Colonic mucosa (tissue), 4 donors: ENCODE data around the gene CATSPER4. TPM values are rescaled to one million over a fixed set of nuclear protein-coding genes. Genes with fewer than 3 reads are reported as not detected.

ENCODE experiments used
- DNase-seq: peaks from one replicate; pipeline ENCODE4 v3.0.0-alpha.2; 2020
- H3K27ac ChIP-seq: fragments of 200-600 bp; one replicate; pipeline ENCODE4 v1.8.0; 2021
- H3K27me3 ChIP-seq: fragments of 200-600 bp; one replicate; pipeline ENCODE4 v1.8.0; 2021
- H3K36me3 ChIP-seq: fragments of 200-600 bp; one replicate; pipeline ENCODE4 v1.8.0; 2021
- H3K4me1 ChIP-seq: fragments of 200-600 bp; one replicate; pipeline ENCODE4 v1.8.0; 2021; ENCODE audit warnings: mild to moderate bottlenecking
- H3K4me3 ChIP-seq: fragments of 200-600 bp; one replicate; pipeline ENCODE4 v1.8.0; 2021
- H3K9ac ChIP-seq, 2 donors: one replicate each; pipeline ENCODE4 v1.7.0; 2013; ENCODE audit warnings: control low read depth in 2 of 2, low read depth in 2 of 2, low read length in 2 of 2
- H3K9me3 ChIP-seq: fragments of 200-600 bp; one replicate; pipeline ENCODE4 v1.8.0; 2021
- intact Hi-C: fragments of 100-400 bp; cut with DNase I; formaldehyde crosslinking; loops from one replicate; pipeline ENCODE4 v1.14.1; 2022
- total RNA-seq, 2 donors: library from RNA; stranded (reverse); fragmentation: NEBNext Ultra II Directional in 1 of 2; extraction: Animal tissue kit (Norgen Biotek cat#: 25700) in 1 of 2; gene quantifications; one replicate each; pipeline ENCODE4 v1.2.1, GENCODE V29; 2021
- TF ChIP-seq, protein P1 (sequence below): fragments of 200-600 bp; IDR thresholded peaks from one replicate; pipeline ENCODE4 v1.8.0; 2022; ENCODE audit warnings: antibody characterized with exemption, mild to moderate bottlenecking
- donor health status: healthy.
- donor health status: DM: no; HTN: no; CAD: no.
- donor health status: DM: no; HTN: no; CAD: no.

Gene CATSPER4
- total RNA-seq, 2 donors from 2014 or later: not detected

DNA sequence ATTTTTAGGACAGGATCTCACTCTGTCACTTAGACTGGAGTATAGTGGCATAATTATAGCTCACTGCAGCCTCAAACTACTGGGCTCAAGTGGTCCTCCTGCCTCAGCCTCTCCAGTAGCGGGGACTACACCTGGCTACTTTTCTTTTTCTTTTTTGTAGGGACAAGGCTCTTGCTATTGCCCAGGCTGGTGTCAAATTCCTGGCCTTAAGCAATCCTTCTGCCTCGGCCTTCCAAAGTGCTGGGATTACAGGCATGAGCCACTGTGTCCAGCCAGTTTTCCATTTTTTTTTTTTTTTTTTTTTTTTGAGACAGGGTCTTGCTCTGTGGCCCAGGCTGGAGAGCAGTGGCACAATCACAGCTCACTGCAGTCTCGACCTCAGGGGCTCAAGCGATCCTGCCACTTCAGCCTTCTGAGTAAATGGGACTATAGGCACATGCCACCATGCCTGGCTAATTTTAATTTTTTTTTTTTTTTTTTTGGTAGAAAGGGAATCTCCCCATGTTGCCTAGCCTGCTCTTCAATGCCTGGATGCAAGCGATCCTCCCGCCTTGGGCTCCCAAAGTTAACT, 23.0 kb downstream of the CATSPER4 start:
- Histone ChIP-seq H3K9me3 (no peaks in the 10 kb centered on the region), H3K9ac (no peak overlapping the region), H3K27ac (no peak overlapping the region), H3K27me3 (no peaks in the 10 kb centered on the region), H3K4me3 (no peak overlapping the region), H3K4me1 (no peaks in the 10 kb centered on the region), H3K36me3 (no peaks in the 10 kb centered on the region)
- no peak for DNase-seq
- intact Hi-C loops: no loop called here
- TF ChIP-seq, protein P1, sequence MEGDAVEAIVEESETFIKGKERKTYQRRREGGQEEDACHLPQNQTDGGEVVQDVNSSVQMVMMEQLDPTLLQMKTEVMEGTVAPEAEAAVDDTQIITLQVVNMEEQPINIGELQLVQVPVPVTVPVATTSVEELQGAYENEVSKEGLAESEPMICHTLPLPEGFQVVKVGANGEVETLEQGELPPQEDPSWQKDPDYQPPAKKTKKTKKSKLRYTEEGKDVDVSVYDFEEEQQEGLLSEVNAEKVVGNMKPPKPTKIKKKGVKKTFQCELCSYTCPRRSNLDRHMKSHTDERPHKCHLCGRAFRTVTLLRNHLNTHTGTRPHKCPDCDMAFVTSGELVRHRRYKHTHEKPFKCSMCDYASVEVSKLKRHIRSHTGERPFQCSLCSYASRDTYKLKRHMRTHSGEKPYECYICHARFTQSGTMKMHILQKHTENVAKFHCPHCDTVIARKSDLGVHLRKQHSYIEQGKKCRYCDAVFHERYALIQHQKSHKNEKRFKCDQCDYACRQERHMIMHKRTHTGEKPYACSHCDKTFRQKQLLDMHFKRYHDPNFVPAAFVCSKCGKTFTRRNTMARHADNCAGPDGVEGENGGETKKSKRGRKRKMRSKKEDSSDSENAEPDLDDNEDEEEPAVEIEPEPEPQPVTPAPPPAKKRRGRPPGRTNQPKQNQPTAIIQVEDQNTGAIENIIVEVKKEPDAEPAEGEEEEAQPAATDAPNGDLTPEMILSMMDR: no peak

DNA sequence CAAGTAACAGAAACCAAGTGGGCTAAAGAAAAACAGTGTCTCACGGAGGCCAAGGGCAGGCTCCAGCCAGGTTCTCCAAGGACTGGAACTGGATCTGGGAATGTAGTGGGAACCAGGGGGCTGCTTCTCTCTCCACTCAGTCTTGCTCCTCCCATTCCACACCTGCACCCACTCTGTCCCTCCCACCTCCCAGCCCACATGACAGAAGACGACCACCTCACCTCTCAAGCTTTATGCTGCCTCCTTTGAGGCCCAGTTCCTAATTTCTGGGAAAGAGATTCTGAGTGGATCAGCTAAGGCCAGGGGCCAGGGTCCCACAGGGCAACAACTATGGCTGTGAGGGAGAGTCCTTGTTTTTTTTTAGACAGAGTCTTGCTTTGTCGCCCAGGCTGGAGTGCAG, 24.8 kb downstream of the CATSPER4 start:
- no peaks in the 10 kb centered on the region for H3K4me1 ChIP-seq
- H3K4me3 ChIP-seq: no peak overlapping the region
- H3K27me3 ChIP-seq: no peaks in the 10 kb centered on the region
- no peak overlapping the region for H3K27ac ChIP-seq
- H3K9me3 ChIP-seq: no peaks in the 10 kb centered on the region
- no peaks in the 10 kb centered on the region for H3K36me3 ChIP-seq
- intact Hi-C loops: no loop called here
- no peak overlapping the region for H3K9ac ChIP-seq
- TF ChIP-seq, protein P1: no peak
- DNase-seq: no peak

DNA sequence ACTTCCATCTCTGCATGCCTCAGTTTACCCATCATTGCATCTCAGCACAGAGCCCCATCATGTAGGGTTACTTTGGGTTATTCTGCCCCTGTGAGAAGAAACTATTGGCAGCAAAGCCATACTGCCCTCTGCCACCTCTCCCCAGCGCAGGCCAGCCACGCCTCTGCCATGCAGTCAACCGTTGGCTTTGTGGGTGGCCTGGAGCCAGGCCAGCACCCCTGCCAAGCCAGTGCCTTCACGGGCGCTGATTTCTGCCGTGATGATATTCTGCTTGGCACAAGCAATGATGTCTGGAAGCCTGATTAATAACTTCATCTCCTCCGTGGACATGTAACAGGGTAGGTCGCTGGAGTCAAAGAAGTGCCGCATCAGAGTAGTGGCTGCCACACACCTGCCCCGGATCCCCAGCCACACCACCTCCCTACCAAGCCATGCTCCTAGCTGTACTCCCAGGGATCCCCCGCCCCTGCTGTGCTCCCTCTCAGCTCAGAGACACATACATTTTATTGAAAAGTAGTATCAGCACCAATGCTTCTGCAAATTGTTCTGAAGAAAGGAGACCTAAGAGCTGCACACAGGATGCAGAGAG, 28.6 kb downstream of the CATSPER4 start:
- intact Hi-C loops: no loop called here
- H3K4me1 ChIP-seq: no peaks in the 10 kb centered on the region

DNA sequence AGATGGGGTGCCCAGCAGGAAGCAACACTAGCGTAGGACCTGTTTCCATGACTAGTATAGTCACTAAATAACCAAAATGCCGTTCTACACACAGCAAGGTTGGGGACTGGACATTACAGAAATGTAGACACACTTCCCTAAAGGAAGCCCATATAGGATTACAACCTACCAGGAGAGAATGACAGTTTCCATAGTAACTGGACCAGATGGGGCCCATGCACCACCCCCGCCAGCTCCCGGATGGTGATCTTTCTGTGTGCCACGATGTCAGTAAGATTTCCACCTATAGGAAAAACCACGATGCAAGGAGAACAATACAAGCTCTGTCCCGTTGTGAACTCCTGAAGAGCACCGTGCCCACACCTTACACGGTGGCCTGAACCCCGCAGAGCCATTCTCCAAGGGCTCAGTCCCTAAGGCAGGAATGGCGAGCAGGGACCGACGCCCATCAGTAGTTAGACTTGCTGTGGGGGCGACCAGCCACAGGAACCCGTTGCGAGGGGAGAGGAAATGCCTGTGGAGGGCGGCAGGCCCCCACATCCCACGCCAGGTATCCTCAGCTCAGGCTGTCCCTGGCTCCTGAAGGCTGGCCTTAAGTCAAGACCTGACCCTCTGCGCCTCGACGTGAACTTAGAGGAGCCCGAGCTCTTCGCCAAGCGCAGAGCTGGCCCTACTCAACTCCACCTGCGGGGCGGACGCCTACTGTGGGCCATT, 30.0 kb downstream of the CATSPER4 start:
- no peaks in the 10 kb centered on the region for H3K36me3 ChIP-seq
- no peak for DNase-seq
- no peaks in the 10 kb centered on the region for H3K27me3 ChIP-seq
- intact Hi-C loops: loop anchor here (5.0 kb wide), 1 partner anchor 43 kb away; the partner anchor contains the start of gene CNKSR1
- TF ChIP-seq, protein P1: no peak
- H3K9me3 ChIP-seq: no peaks in the 10 kb centered on the region
- H3K4me3 ChIP-seq: no peak overlapping the region
- no peaks in the 10 kb centered on the region for H3K4me1 ChIP-seq
- no peak overlapping the region for H3K27ac ChIP-seq
- no peak overlapping the region for H3K9ac ChIP-seq

More for the DNA sequence above, 28.6 kb downstream of the CATSPER4 start:
- TF ChIP-seq, protein P1: no peak
- H3K36me3 ChIP-seq: no peaks in the 10 kb centered on the region
- no peaks in the 10 kb centered on the region for H3K9me3 ChIP-seq
- H3K27ac ChIP-seq: no peak overlapping the region
- H3K9ac ChIP-seq: no peak overlapping the region
- no peaks in the 10 kb centered on the region for H3K27me3 ChIP-seq
- DNase-seq: no peak
- no peak overlapping the region for H3K4me3 ChIP-seq

DNA sequence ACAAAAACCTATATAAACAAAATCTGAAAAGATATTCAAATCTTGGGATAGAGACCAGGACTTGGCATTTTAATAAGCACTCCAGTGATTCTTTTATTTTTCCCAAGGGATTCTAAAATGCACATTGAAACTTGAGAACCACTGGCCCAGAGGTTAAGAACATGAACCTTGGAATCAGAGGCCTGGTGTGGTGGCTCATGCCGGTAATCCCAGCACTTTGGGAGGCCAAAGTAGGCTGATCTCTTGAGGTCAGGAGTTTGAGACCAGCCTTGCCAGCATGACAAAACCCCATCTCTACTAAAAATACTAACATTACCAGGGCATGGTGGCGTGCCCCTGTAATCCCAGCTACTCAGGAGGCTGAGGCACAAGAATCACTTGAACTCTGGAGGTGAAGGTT, 30.7 kb downstream of the CATSPER4 start:
- no peak overlapping the region for H3K9ac ChIP-seq
- no peak overlapping the region for H3K27ac ChIP-seq
- no peaks in the 10 kb centered on the region for H3K4me1 ChIP-seq
- no peaks in the 10 kb centered on the region for H3K27me3 ChIP-seq
- H3K4me3 ChIP-seq: no peak overlapping the region
- no peak for DNase-seq
- no peaks in the 10 kb centered on the region for H3K9me3 ChIP-seq
- intact Hi-C loops: loop anchor here (5.0 kb wide), 1 partner anchor 44 kb away; the partner anchor contains the start of gene CNKSR1
- TF ChIP-seq, protein P1: no peak
- H3K36me3 ChIP-seq: no peaks in the 10 kb centered on the region
